Measurements from ENCODE around the gene ZFP36L1.

The ZFP36L1 gene

GRCh38 chr14:68771631-68772030 is 21.2 kb downstream of the ZFP36L1 start:
- no peak overlapping the region for H3K9ac ChIP-seq (ENCODE audit: low read depth, low read length)
- no peak overlapping the region for H3K4me3 ChIP-seq (ENCODE audit: low read depth in 1 of 2, low read length in 2 of 2)
- H3K4me1 ChIP-seq (ENCODE audit: insufficient read depth, low read length): no peaks in the 10 kb centered on the region
- TF ChIP-seq EZH2 (IDR thresholded peaks at IDR 0.05; ENCODE audit: borderline replicate concordance, low read depth, low read length, severe bottlenecking) (no peak), CTCF (IDR thresholded peaks at IDR 0.05; ENCODE audit: borderline replicate concordance, extremely low read depth, low read length, poor library complexity, severe bottlenecking) (no peak)
- H4K20me1 ChIP-seq (ENCODE audit: insufficient read depth, low read length): no peaks in the 10 kb centered on the region
- H3K27me3 ChIP-seq (ENCODE audit: insufficient read depth, low read length, poor library complexity): no peaks in the 10 kb centered on the region
- no peaks in the 10 kb centered on the region for H3K9me3 ChIP-seq (ENCODE audit: insufficient read depth, low read length, severe bottlenecking)
- no peaks in the 10 kb centered on the region for H3K79me2 ChIP-seq (ENCODE audit: insufficient read depth, low read length)
- ATAC-seq (ENCODE audit: insufficient read depth, low read depth): no peak
- no peak overlapping the region for H3K4me2 ChIP-seq (ENCODE audit: insufficient read depth, low read length)
- DNase-seq: no peak
- H2AFZ ChIP-seq (ENCODE audit: low read depth, low read length): no peak overlapping the region
- no peaks in the 10 kb centered on the region for H3K36me3 ChIP-seq (ENCODE audit: insufficient read depth, low read length)
- no peak overlapping the region for H3K27ac ChIP-seq (ENCODE audit: low read length)

- no peak overlapping the region for H3K27ac ChIP-seq (ENCODE audit: low read length)
- H2AFZ ChIP-seq (ENCODE audit: low read depth, low read length): no peak overlapping the region
- DNase-seq (no peak), ATAC-seq (ENCODE audit: insufficient read depth, low read depth) (no peak)
- no peak overlapping the region for H3K9ac ChIP-seq (ENCODE audit: low read depth, low read length)
- no peaks in the 10 kb centered on the region for H3K79me2 ChIP-seq (ENCODE audit: insufficient read depth, low read length)
- no peaks in the 10 kb centered on the region for H3K27me3 ChIP-seq (ENCODE audit: insufficient read depth, low read length, poor library complexity)
- no peaks in the 10 kb centered on the region for H3K36me3 ChIP-seq (ENCODE audit: insufficient read depth, low read length)
- H3K4me2 ChIP-seq (ENCODE audit: insufficient read depth, low read length): no peak overlapping the region
- TF ChIP-seq EZH2 (IDR thresholded peaks at IDR 0.05; ENCODE audit: borderline replicate concordance, low read depth, low read length, severe bottlenecking) (no peak), CTCF (IDR thresholded peaks at IDR 0.05; ENCODE audit: borderline replicate concordance, extremely low read depth, low read length, poor library complexity, severe bottlenecking) (no peak)
- no peaks in the 10 kb centered on the region for H3K9me3 ChIP-seq (ENCODE audit: insufficient read depth, low read length, severe bottlenecking)
- H3K4me3 ChIP-seq (ENCODE audit: low read depth in 1 of 2, low read length in 2 of 2): no peak overlapping the region
- no peaks in the 10 kb centered on the region for H3K4me1 ChIP-seq (ENCODE audit: insufficient read depth, low read length)
- H4K20me1 ChIP-seq (ENCODE audit: insufficient read depth, low read length): no peaks in the 10 kb centered on the region
Observed at GRCh38 chr14:68770553-68771286, 22.1 kb downstream of the ZFP36L1 start.

- H3K4me3 ChIP-seq (ENCODE audit: low read depth in 1 of 2, low read length in 2 of 2): no peak overlapping the region
- H4K20me1 ChIP-seq (ENCODE audit: insufficient read depth, low read length): no peaks in the 10 kb centered on the region
- no peak overlapping the region for H3K27ac ChIP-seq (ENCODE audit: low read length)
- H3K27me3 ChIP-seq (ENCODE audit: insufficient read depth, low read length, poor library complexity): no peaks in the 10 kb centered on the region
- H2AFZ ChIP-seq (ENCODE audit: low read depth, low read length): no peak overlapping the region
- H3K36me3 ChIP-seq (ENCODE audit: insufficient read depth, low read length): no peaks in the 10 kb centered on the region
- DNase-seq (no peak), ATAC-seq (ENCODE audit: insufficient read depth, low read depth) (no peak)
- no peak overlapping the region for H3K9ac ChIP-seq (ENCODE audit: low read depth, low read length)
- no peak for TF ChIP-seq EZH2 (IDR thresholded peaks at IDR 0.05; ENCODE audit: borderline replicate concordance, low read depth, low read length, severe bottlenecking)
- no peak for TF ChIP-seq CTCF (IDR thresholded peaks at IDR 0.05; ENCODE audit: borderline replicate concordance, extremely low read depth, low read length, poor library complexity, severe bottlenecking)
- no peaks in the 10 kb centered on the region for H3K4me1 ChIP-seq (ENCODE audit: insufficient read depth, low read length)
- H3K4me2 ChIP-seq (ENCODE audit: insufficient read depth, low read length): no peak overlapping the region
- H3K9me3 ChIP-seq (ENCODE audit: insufficient read depth, low read length, severe bottlenecking): no peaks in the 10 kb centered on the region
- H3K79me2 ChIP-seq (ENCODE audit: insufficient read depth, low read length): no peaks in the 10 kb centered on the region
Observed at GRCh38 chr14:68770051-68770450, 22.8 kb downstream of the ZFP36L1 start.
